HG02852 (cell line): ENCODE results near the gene RTF2.
"Not testable (repeated sequence)": the region's sequence is repeated elsewhere in the genome, so short reads cannot be mapped to it uniquely, and the experiment has no call there.

ENCODE experiments used
- ATAC-seq: cut with Tn5 transposase; IDR thresholded peaks from one replicate; pipeline ENCODE4 v1.9.1; 2021; ENCODE audit warnings: mild to moderate bottlenecking, moderate library complexity; ENCODE audit not compliant: unreplicated experiment

The RTF2 gene

GRCh38 chr20:56540415-56540814, 72.0 kb downstream of the RTF2 start:
- ATAC-seq = no peak

- no peak for ATAC-seq
These were observed 74.1 kb downstream of the RTF2 start for GRCh38 chr20:56542489-56543030.

GRCh38 chr20:56551571-56551970, 83.1 kb downstream of the RTF2 start:
- no peak for ATAC-seq

GRCh38 chr20:56552911-56553629, 84.6 kb downstream of the RTF2 start:
- ATAC-seq = no peak

GRCh38 chr20:56554869-56555268, 86.4 kb downstream of the RTF2 start:
- peak; percentile 85 for ATAC-seq

- no peak for ATAC-seq
These were observed 90.5 kb downstream of the RTF2 start for GRCh38 chr20:56558968-56559367.

GRCh38 chr20:56564526-56564925, 96.1 kb downstream of the RTF2 start:
- not testable (repeated sequence) for ATAC-seq

- no peak for ATAC-seq
These were observed 97.1 kb downstream of the RTF2 start for GRCh38 chr20:56565511-56565910.

GRCh38 chr20:56566621-56567020, 98.2 kb downstream of the RTF2 start:
- no peak for ATAC-seq
